Neural crest cell (in vitro differentiated cells): ENCODE measurements around the gene HPS5. TPM values are rescaled to one million over a fixed set of nuclear protein-coding genes. Genes with fewer than 3 reads are reported as not detected.

ENCODE experiments used
- DNase-seq: peaks from one replicate; pipeline ENCODE4 v3.0.0; 2021; ENCODE audit warnings: low read depth, mixed read lengths, low spot score
- H3K27ac Mint-ChIP-seq: one replicate; pipeline ENCODE4 v1.8.0; 2021; ENCODE audit warnings: mild to moderate bottlenecking, mixed read lengths; ENCODE audit not compliant: unreplicated experiment
- H3K27me3 Mint-ChIP-seq: 2 replicates; pipeline ENCODE4 v1.8.0; 2021; ENCODE audit warnings: low read depth, mild to moderate bottlenecking, mixed read lengths
- H3K36me3 Mint-ChIP-seq: 2 replicates; pipeline ENCODE4 v1.8.0; 2021; ENCODE audit warnings: low read depth, mild to moderate bottlenecking, mixed read lengths
- H3K4me1 Mint-ChIP-seq: 2 replicates; pipeline ENCODE4 v1.8.0; 2021; ENCODE audit warnings: mixed read lengths
- H3K4me3 Mint-ChIP-seq: one replicate; pipeline ENCODE4 v1.8.0; 2021; ENCODE audit warnings: mild to moderate bottlenecking, mixed read lengths
- H3K9me3 Mint-ChIP-seq: 2 replicates; pipeline ENCODE4 v1.8.0; 2021; ENCODE audit warnings: mixed read lengths
- total RNA-seq: library from RNA; stranded (reverse); gene quantifications from 2 replicates; pipeline ENCODE4 v1.2.1, GENCODE V29; 2021
- TF ChIP-seq, protein P1 (sequence below): fragments of 200-600 bp; sonication (generic); conservative IDR thresholded peaks from 2 replicates; pipeline ENCODE4 v1.5.0; 2021; ENCODE audit warnings: antibody characterized with exemption, mild to moderate bottlenecking

HPS5 gene
- total RNA-seq, 1 donor from 2014 or later, result 24.2 TPM

DNA sequence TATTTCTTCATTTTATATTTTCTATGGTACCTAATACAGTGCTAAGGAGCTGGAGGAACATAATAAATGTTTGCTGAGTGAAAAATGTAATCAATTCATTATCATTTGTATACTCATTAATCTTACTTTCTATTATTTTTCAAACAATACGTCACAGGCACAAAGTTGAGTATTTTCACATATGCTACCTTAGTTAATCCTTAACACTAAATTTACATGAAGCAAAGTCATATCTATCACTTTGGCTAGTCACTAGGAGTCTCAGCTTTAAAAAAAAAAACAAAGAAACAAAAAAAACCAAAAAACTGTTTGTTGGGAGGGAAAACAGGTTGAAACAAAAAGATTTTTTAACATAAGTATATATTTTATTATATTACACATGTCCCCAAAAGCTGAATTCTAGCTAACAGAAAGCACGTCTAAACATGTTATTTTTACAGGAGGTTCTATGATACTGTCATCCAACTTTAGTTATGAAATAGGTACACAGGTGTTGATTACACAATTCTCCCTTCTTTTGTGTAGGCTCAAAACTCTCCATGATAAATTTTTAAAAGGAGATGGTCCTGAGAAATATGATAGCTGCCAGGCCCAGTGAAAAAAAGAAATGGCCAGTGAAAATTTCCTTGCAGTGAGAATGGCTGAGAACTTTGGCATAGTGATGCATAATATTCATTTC is 14.3 kb downstream of the HPS5 start:
- Mint-ChIP-seq H3K27me3 (no peaks in the 10 kb centered on the region), H3K9me3 (no peaks in the 10 kb centered on the region), H3K4me3 (no peak overlapping the region), H3K27ac (no peak overlapping the region), H3K4me1 (peaks cover 10% of the 10 kb centered on the region), H3K36me3 (peaks cover 8% of the 10 kb centered on the region)
- TF ChIP-seq, protein P1, sequence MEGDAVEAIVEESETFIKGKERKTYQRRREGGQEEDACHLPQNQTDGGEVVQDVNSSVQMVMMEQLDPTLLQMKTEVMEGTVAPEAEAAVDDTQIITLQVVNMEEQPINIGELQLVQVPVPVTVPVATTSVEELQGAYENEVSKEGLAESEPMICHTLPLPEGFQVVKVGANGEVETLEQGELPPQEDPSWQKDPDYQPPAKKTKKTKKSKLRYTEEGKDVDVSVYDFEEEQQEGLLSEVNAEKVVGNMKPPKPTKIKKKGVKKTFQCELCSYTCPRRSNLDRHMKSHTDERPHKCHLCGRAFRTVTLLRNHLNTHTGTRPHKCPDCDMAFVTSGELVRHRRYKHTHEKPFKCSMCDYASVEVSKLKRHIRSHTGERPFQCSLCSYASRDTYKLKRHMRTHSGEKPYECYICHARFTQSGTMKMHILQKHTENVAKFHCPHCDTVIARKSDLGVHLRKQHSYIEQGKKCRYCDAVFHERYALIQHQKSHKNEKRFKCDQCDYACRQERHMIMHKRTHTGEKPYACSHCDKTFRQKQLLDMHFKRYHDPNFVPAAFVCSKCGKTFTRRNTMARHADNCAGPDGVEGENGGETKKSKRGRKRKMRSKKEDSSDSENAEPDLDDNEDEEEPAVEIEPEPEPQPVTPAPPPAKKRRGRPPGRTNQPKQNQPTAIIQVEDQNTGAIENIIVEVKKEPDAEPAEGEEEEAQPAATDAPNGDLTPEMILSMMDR, result no peak
- DNase-seq, result no peak

DNA sequence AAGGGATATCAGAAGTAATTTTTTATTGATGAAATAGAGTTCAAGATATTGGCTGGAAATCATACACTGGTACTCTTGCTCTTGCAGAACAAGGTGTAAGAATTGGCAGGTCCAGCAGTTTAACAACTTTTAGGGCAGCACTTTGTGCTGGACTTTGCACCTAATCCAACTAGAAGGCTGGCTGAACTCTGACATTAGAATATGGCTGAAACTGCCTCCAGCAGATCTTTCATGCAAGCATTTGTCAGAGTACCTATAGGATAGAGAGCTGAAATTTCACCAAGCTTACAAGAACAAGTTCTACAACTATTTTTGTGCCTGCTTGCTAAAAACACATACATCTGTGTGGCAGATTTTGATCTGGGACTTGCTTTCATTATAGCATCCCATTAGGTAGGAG is 17.2 kb downstream of the HPS5 start:
- Mint-ChIP-seq H3K9me3 (no peaks in the 10 kb centered on the region), H3K4me1 (no peaks in the 10 kb centered on the region), H3K36me3 (peaks cover 7% of the 10 kb centered on the region), H3K27me3 (no peaks in the 10 kb centered on the region), H3K27ac (no peak overlapping the region), H3K4me3 (no peak overlapping the region)
- DNase-seq, result no peak
- TF ChIP-seq, protein P1, result no peak

DNA sequence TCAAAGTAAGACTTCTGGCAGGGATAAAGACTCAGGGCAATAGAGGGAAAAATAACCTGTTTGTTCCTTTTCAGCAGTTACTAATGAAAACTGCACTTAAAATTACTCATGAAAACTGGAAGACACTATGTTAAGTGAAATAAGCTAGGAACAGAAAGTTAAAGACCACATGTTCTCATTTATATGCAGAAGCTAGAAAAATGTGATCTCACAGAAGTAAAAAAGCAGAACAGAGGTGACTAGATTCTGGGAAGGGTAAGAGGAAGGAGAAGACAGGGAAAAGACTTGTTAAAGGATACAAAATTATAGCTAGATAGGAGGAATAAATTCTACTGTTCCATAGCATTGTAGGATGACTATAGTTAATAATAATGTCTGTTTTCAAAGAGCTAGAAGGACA is 22.2 kb downstream of the HPS5 start:
- Mint-ChIP-seq H3K4me1 (no peaks in the 10 kb centered on the region), H3K36me3 (peaks cover 10% of the 10 kb centered on the region), H3K4me3 (no peak overlapping the region), H3K9me3 (no peaks in the 10 kb centered on the region), H3K27ac (no peak overlapping the region), H3K27me3 (no peaks in the 10 kb centered on the region)
- TF ChIP-seq, protein P1, result no peak
- DNase-seq, result no peak

DNA sequence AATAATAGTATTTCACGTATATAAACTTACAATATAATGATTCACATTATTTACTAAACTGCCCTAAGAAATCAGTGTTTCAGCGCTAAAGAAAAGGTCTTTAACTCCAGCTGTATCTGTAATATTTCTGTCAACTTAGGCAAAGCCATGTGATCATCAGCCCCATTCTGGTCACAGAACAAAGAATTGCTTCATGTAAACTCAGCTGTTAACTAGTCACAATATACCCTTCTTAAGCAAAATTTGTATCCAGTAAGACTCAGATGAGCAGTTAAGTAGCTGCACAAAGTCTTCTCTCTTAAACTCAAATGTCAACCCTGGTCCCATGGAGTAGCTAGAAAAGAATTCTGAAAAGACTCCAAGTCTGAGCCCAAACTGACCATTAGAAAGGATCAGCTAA is 26.6 kb downstream of the HPS5 start:
- peaks cover 12% of the 10 kb centered on the region for H3K36me3 Mint-ChIP-seq
- no peak overlapping the region for H3K27ac Mint-ChIP-seq
- H3K4me1 Mint-ChIP-seq, result no peaks in the 10 kb centered on the region
- no peaks in the 10 kb centered on the region for H3K27me3 Mint-ChIP-seq
- H3K9me3 Mint-ChIP-seq, result no peaks in the 10 kb centered on the region
- TF ChIP-seq, protein P1, result no peak
- no peak overlapping the region for H3K4me3 Mint-ChIP-seq
- no peak for DNase-seq

DNA sequence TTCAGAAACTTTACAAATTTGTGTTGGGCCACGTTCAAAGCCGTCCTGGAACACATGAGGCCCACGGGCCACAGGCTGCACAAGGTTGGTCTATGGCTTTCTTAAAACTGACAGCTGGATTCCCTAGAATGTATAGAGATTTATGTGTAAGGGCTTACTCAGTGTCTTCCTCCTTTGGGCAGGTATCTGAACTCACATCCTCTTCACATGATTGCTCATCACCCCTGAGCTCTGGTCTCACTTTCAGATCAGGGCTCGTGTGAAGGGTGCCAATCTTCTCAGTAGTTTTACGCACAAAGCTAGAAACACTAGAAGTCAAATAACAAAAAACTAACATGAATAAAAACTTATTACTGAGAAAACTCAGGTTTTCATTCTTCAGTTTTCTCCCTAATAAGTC is 27.1 kb downstream of the HPS5 start:
- TF ChIP-seq, protein P1, result no peak
- Mint-ChIP-seq H3K4me1 (no peaks in the 10 kb centered on the region), H3K4me3 (no peak overlapping the region), H3K27ac (no peak overlapping the region), H3K9me3 (no peaks in the 10 kb centered on the region), H3K27me3 (no peaks in the 10 kb centered on the region), H3K36me3 (peaks cover 12% of the 10 kb centered on the region)
- no peak for DNase-seq
